ENCODE results near the gene AGBL4. TPM values are rescaled to one million over a fixed set of nuclear protein-coding genes. Genes with fewer than 3 reads are reported as not detected.

AGBL4 gene
- total RNA-seq, 1 experiment from 2014 or later, result not detected

DNA sequence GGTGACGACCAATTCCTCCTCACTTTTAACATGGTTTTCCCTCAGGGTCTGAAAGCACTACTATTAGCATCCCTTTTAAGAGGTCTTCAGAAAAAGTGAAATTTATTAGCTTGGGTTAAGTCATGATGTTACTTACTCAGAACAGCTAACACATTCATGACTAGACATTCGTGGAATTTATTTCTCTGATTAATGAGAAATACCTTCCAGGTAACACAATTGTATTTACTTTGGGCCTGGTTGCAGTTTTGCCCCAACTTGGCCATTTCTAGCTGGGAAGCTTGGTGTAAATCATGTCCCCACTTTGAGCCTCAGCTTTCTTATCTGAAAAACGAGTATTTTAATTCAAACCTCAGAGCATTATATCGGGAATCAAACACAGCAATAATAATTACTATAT, 1432.6 kb downstream of the AGBL4 start:
- H3K27ac Mint-ChIP-seq (ENCODE audit: unreplicated experiment), result no peak overlapping the region
- no peaks in the 10 kb centered on the region for H3K36me3 ChIP-seq (ENCODE audit: control insufficient read depth, insufficient read depth, low read length)
- no peaks in the 10 kb centered on the region for H3K9me3 Mint-ChIP-seq (ENCODE audit: unreplicated experiment)
- no TSS peak for BruUV-seq (replicated peaks)
- H3K4me1 ChIP-seq, result no peaks in the 10 kb centered on the region
- no peaks in the 10 kb centered on the region for H3K9me3 ChIP-seq
- POLR2A ChIA-PET, result no interaction called here
- CTCF ChIA-PET, result interaction anchor here (0.7 kb wide), 1 partner anchor 20 kb away, joined by 3 read pairs; no protein-coding TSS in a partner anchor
- intact Hi-C loops (cut with micrococcal nuclease; ENCODE audit: unreplicated experiment), result no loop called here
- no peak overlapping the region for H3K4me3 ChIP-seq (ENCODE audit: low read depth, low read length)
- H3K27me3 Mint-ChIP-seq (ENCODE audit: insufficient read depth, unreplicated experiment), result peaks cover 8% of the 10 kb centered on the region
- TF ChIP-seq, protein P1, sequence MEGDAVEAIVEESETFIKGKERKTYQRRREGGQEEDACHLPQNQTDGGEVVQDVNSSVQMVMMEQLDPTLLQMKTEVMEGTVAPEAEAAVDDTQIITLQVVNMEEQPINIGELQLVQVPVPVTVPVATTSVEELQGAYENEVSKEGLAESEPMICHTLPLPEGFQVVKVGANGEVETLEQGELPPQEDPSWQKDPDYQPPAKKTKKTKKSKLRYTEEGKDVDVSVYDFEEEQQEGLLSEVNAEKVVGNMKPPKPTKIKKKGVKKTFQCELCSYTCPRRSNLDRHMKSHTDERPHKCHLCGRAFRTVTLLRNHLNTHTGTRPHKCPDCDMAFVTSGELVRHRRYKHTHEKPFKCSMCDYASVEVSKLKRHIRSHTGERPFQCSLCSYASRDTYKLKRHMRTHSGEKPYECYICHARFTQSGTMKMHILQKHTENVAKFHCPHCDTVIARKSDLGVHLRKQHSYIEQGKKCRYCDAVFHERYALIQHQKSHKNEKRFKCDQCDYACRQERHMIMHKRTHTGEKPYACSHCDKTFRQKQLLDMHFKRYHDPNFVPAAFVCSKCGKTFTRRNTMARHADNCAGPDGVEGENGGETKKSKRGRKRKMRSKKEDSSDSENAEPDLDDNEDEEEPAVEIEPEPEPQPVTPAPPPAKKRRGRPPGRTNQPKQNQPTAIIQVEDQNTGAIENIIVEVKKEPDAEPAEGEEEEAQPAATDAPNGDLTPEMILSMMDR (IDR thresholded peaks at IDR 0.05; ENCODE audit: insufficient read depth in 1 of 2, low read depth in 1 of 2, low read length in 1 of 2, severe bottlenecking in 1 of 2, unreplicated experiment in 1 of 2), result no peak
- no peaks in the 10 kb centered on the region for H3K4me1 Mint-ChIP-seq (ENCODE audit: low read depth, unreplicated experiment)
- no peak overlapping the region for H3K4me3 Mint-ChIP-seq (ENCODE audit: unreplicated experiment)
- H3K36me3 Mint-ChIP-seq (ENCODE audit: insufficient read depth, unreplicated experiment), result no peaks in the 10 kb centered on the region
- H3K27me3 ChIP-seq (replicated peaks; ENCODE audit: control insufficient read depth, insufficient read depth, low read length), result no peaks in the 10 kb centered on the region; the same call in 1 of the 2 replicates
- no peak for DNase-seq

DNA sequence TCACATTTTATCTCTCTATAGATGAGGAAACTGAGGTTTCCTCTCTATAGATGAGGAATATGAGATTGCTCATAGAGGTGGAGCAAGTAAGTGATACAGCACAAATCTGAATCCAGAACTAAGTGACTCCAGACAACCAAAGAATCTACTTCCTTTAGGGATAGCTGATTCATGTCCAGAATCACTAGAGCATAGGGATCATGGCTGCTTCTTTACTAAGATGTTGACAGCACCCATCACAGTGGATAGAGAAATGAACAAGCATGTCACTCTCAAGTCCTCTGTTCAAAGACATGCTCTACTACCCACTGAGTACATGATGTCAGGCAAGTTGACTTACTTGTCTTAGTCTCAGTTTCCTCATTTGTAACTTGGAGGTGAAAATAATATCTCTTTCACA, 1435.7 kb downstream of the AGBL4 start:
- CTCF ChIA-PET, result no interaction called here
- no TSS peak for BruUV-seq (replicated peaks)
- H3K36me3 Mint-ChIP-seq (ENCODE audit: insufficient read depth, unreplicated experiment), result no peaks in the 10 kb centered on the region

DNA sequence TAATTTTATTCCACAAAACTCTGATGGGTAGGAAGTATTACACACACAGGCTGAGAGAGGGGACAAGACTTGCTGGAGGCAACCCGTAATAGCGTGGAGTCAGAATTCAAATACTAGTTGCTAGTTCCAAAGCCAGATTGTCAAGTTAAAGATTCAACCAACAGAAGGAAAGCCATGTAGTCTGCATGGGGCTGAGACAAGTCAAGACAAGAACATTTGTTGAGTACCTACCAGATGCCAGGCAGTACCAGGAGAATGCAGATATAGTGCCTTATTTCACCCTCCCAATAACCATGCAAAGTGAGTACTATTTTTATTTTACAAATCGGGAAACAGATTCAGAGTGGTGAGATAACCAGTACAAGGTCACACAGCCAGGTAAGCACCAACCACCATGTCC, 1441.3 kb downstream of the AGBL4 start:
- Histone ChIP-seq H3K27me3 (replicated peaks; ENCODE audit: control insufficient read depth, insufficient read depth, low read length) (no peaks in the 10 kb centered on the region; the same call in 1 of the 2 replicates), H3K4me3 (ENCODE audit: low read depth, low read length) (no peak overlapping the region), H3K36me3 (ENCODE audit: control insufficient read depth, insufficient read depth, low read length) (no peaks in the 10 kb centered on the region), H3K9me3 (no peaks in the 10 kb centered on the region), H3K4me1 (no peaks in the 10 kb centered on the region)
- Mint-ChIP-seq H3K36me3 (ENCODE audit: insufficient read depth, unreplicated experiment) (no peaks in the 10 kb centered on the region), H3K9me3 (ENCODE audit: unreplicated experiment) (no peaks in the 10 kb centered on the region), H3K27ac (ENCODE audit: unreplicated experiment) (no peak overlapping the region), H3K27me3 (ENCODE audit: insufficient read depth, unreplicated experiment) (peaks cover 21% of the 10 kb centered on the region), H3K4me3 (ENCODE audit: unreplicated experiment) (no peak overlapping the region), H3K4me1 (ENCODE audit: low read depth, unreplicated experiment) (no peaks in the 10 kb centered on the region)
- no peak for DNase-seq
- TF ChIP-seq, protein P1 (IDR thresholded peaks at IDR 0.05; ENCODE audit: insufficient read depth in 1 of 2, low read depth in 1 of 2, low read length in 1 of 2, severe bottlenecking in 1 of 2, unreplicated experiment in 1 of 2), result no peak
- no TSS peak for BruUV-seq (replicated peaks)
- POLR2A ChIA-PET, result no interaction called here
- intact Hi-C loops (cut with micrococcal nuclease; ENCODE audit: unreplicated experiment), result no loop called here
- CTCF ChIA-PET, result no interaction called here

More for the DNA sequence above, 1435.7 kb downstream of the AGBL4 start:
- DNase-seq, result no peak
- Mint-ChIP-seq H3K27ac (ENCODE audit: unreplicated experiment) (no peak overlapping the region), H3K4me3 (ENCODE audit: unreplicated experiment) (no peak overlapping the region), H3K27me3 (ENCODE audit: insufficient read depth, unreplicated experiment) (peaks cover 14% of the 10 kb centered on the region), H3K9me3 (ENCODE audit: unreplicated experiment) (no peaks in the 10 kb centered on the region), H3K4me1 (ENCODE audit: low read depth, unreplicated experiment) (no peaks in the 10 kb centered on the region)
- Histone ChIP-seq H3K9me3 (no peaks in the 10 kb centered on the region), H3K4me1 (no peaks in the 10 kb centered on the region), H3K36me3 (ENCODE audit: control insufficient read depth, insufficient read depth, low read length) (no peaks in the 10 kb centered on the region), H3K27me3 (replicated peaks; ENCODE audit: control insufficient read depth, insufficient read depth, low read length) (no peaks in the 10 kb centered on the region; the same call in 1 of the 2 replicates), H3K4me3 (ENCODE audit: low read depth, low read length) (no peak overlapping the region)
- TF ChIP-seq, protein P1 (IDR thresholded peaks at IDR 0.05; ENCODE audit: insufficient read depth in 1 of 2, low read depth in 1 of 2, low read length in 1 of 2, severe bottlenecking in 1 of 2, unreplicated experiment in 1 of 2), result no peak
- POLR2A ChIA-PET, result no interaction called here
- intact Hi-C loops (cut with micrococcal nuclease; ENCODE audit: unreplicated experiment), result no loop called here
